HEK293 (cell line): ENCODE data around the gene UNC5CL.

Source experiments
- CTCF ChIA-PET: fragments of 350-600 bp; formaldehyde crosslinking; extraction: SDS; loops from one replicate; lab custom pipeline; 2021; ENCODE audit warnings: antibody characterized with exemption; lab: Yijun Ruan, JAX
- POLR2A ChIA-PET: fragments of 300-600 bp; formaldehyde crosslinking; extraction: SDS; loops from one replicate; lab custom pipeline; 2020; ENCODE audit warnings: antibody characterized with exemption, inconsistent platforms; lab: Yijun Ruan, JAX
- H3K27ac ChIP-seq: fragments of 200-500 bp; sonication (Bioruptor generic); 2 replicates; pipeline ENCODE4 v1.5.1; 2014; ENCODE audit warnings: low read depth, low read length, control low read depth, inconsistent platforms; ENCODE audit errors: extremely low read depth
- H3K36me3 ChIP-seq, 2 experiments: fragments of 200-500 bp in 1 of 2; sonication (Bioruptor generic) in 1 of 2; 1 replicate in 1 of 2; 2 replicates in 1 of 2; pipeline ENCODE4 v1.5.1; 2014 to 2017; ENCODE audit warnings: inconsistent platforms in 2 of 2, low read length in 2 of 2; ENCODE audit not compliant: control insufficient read depth in 2 of 2, insufficient read depth in 1 of 2
- H3K4me1 ChIP-seq: fragments of 200-500 bp; sonication (Bioruptor generic); 2 replicates; pipeline ENCODE4 v1.5.1; 2014; ENCODE audit warnings: mild to moderate bottlenecking, low read length, inconsistent platforms; ENCODE audit not compliant: control insufficient read depth, insufficient read depth
- H3K4me3 ChIP-seq: 2 replicates; pipeline ENCODE4 v1.5.1; 2011; ENCODE audit warnings: low read depth, mild to moderate bottlenecking, control low read depth, low read length, moderate library complexity
- H3K9me3 ChIP-seq: fragments of 200-500 bp; sonication (Bioruptor generic); 2 replicates; pipeline ENCODE4 v1.5.1; 2014; ENCODE audit warnings: low read depth, low read length, inconsistent platforms; ENCODE audit not compliant: control insufficient read depth, insufficient read depth
- HIC1 ChIP-seq: fragments of 450-650 bp; formaldehyde crosslinking; IDR thresholded peaks from 2 replicates; pipeline ENCODE4 v1.5.1; 2016; ENCODE audit warnings: missing biosample characterization, missing genetic modification characterization
- HOXD13 ChIP-seq: sonication (generic); formaldehyde crosslinking; IDR thresholded peaks from 2 replicates; pipeline ENCODE4 v1.8.0; 2022; ENCODE audit warnings: missing genetic modification reagents, borderline replicate concordance
- KLF8 ChIP-seq: fragments of 450-650 bp; formaldehyde crosslinking; IDR thresholded peaks from 2 replicates; pipeline ENCODE4 v1.5.1; 2016; ENCODE audit warnings: missing biosample characterization, missing genetic modification characterization
- KLF9 ChIP-seq: fragments of 450-650 bp; formaldehyde crosslinking; IDR thresholded peaks from 2 replicates; pipeline ENCODE4 v1.5.1; 2016; ENCODE audit warnings: missing biosample characterization, missing genetic modification characterization, low read depth
- MZF1 ChIP-seq: fragments of 450-650 bp; formaldehyde crosslinking; IDR thresholded peaks from 2 replicates; pipeline ENCODE4 v1.5.1; 2017; ENCODE audit warnings: missing biosample characterization, missing genetic modification characterization, borderline replicate concordance
- PRDM4 ChIP-seq: fragments of 450-650 bp; formaldehyde crosslinking; IDR thresholded peaks from 2 replicates; pipeline ENCODE4 v1.5.1; 2017; ENCODE audit warnings: missing biosample characterization, missing genetic modification characterization
- YY2 ChIP-seq: fragments of 450-650 bp; formaldehyde crosslinking; IDR thresholded peaks from 2 replicates; pipeline ENCODE4 v1.5.1; 2016; ENCODE audit warnings: missing biosample characterization, missing genetic modification characterization
- ZBTB10 ChIP-seq: fragments of 450-650 bp; formaldehyde crosslinking; IDR thresholded peaks from 2 replicates; pipeline ENCODE4 v1.5.1; 2016; ENCODE audit warnings: missing biosample characterization, missing genetic modification characterization
- ZBTB21 ChIP-seq: fragments of 450-650 bp; formaldehyde crosslinking; IDR thresholded peaks from 2 replicates; pipeline ENCODE4 v1.5.1; 2017; ENCODE audit warnings: missing biosample characterization, missing genetic modification characterization
- ZBTB26 ChIP-seq: fragments of 450-650 bp; formaldehyde crosslinking; optimal IDR thresholded peaks from 2 replicates; pipeline ENCODE3; 2016; ENCODE audit warnings: missing biosample characterization, mild to moderate bottlenecking, missing genetic modification characterization
- ZBTB44 ChIP-seq: fragments of 450-650 bp; IDR thresholded peaks from 2 replicates; pipeline ENCODE4 v1.5.1; 2018; ENCODE audit warnings: missing biosample characterization, mild to moderate bottlenecking, missing genetic modification characterization
- ZFP37 ChIP-seq: fragments of 450-650 bp; formaldehyde crosslinking; IDR thresholded peaks from 2 replicates; pipeline ENCODE4 v1.5.1; 2016; ENCODE audit warnings: missing biosample characterization, missing genetic modification characterization
- ZNF132 ChIP-seq: fragments of 450-650 bp; formaldehyde crosslinking; IDR thresholded peaks from 2 replicates; pipeline ENCODE4 v1.5.1; 2017; ENCODE audit warnings: missing biosample characterization, missing genetic modification characterization, borderline replicate concordance
- ZNF362 ChIP-seq: fragments of 450-650 bp; formaldehyde crosslinking; IDR thresholded peaks from 2 replicates; pipeline ENCODE4 v1.5.1; 2016; ENCODE audit warnings: missing biosample characterization, missing genetic modification characterization
- ZNF398 ChIP-seq: fragments of 450-650 bp; formaldehyde crosslinking; IDR thresholded peaks from 2 replicates; pipeline ENCODE4 v1.5.1; 2017; ENCODE audit warnings: missing biosample characterization, missing genetic modification characterization
- ZNF416 ChIP-seq: fragments of 450-650 bp; formaldehyde crosslinking; IDR thresholded peaks from 2 replicates; pipeline ENCODE4 v1.5.1; 2016; ENCODE audit warnings: missing biosample characterization, missing genetic modification characterization
- ZNF488 ChIP-seq: fragments of 450-650 bp; formaldehyde crosslinking; IDR thresholded peaks from 2 replicates; pipeline ENCODE4 v1.5.1; 2016; ENCODE audit warnings: missing biosample characterization, missing genetic modification characterization
- ZNF658 ChIP-seq: fragments of 450-650 bp; formaldehyde crosslinking; IDR thresholded peaks from 2 replicates; pipeline ENCODE4; 2016; ENCODE audit warnings: missing biosample characterization, missing genetic modification characterization
- ZNF707 ChIP-seq: fragments of 450-650 bp; formaldehyde crosslinking; IDR thresholded peaks from 2 replicates; pipeline ENCODE4 v1.5.1; 2016; ENCODE audit warnings: missing biosample characterization, missing genetic modification characterization
- ZNF777 ChIP-seq: fragments of 450-650 bp; formaldehyde crosslinking; IDR thresholded peaks from 2 replicates; pipeline ENCODE4 v1.5.1; 2017; ENCODE audit warnings: missing biosample characterization, missing genetic modification characterization, borderline replicate concordance
- ZNF785 ChIP-seq: fragments of 450-650 bp; formaldehyde crosslinking; IDR thresholded peaks from 2 replicates; pipeline ENCODE4 v1.5.1; 2016; ENCODE audit warnings: missing biosample characterization, missing genetic modification characterization

Gene UNC5CL

GRCh38 chr6:41049955-41050354 is 10.9 kb upstream of the UNC5CL start:
- CTCF ChIA-PET, result interaction anchor here (2.9 to 10.6 kb wide), 2 partner anchors 11 to 22 kb away, joined by 12 to 100 read pairs; partner anchors contain the start of genes TSPO2 and UNC5CL
- Histone ChIP-seq H3K36me3 (no peaks in the 10 kb centered on the region), H3K9me3 (no peaks in the 10 kb centered on the region), H3K4me1 (no peaks in the 10 kb centered on the region), H3K27ac (no peak overlapping the region), H3K4me3 (no peak overlapping the region)
- TF ChIP-seq ZNF777, result no peak
- TF ChIP-seq HOXD13, result no peak
- no peak for TF ChIP-seq ZNF488 (tag by site-specific recombination)
- no peak for TF ChIP-seq YY2
- POLR2A ChIA-PET, result no interaction called here

GRCh38 chr6:41049521-41049920 is 10.5 kb upstream of the UNC5CL start:
- no peak overlapping the region for H3K27ac ChIP-seq
- H3K9me3 ChIP-seq, result no peaks in the 10 kb centered on the region
- ChIA-PET POLR2A (no interaction called here), CTCF (interaction anchor here (1.5 to 10.6 kb wide), 3 partner anchors 10 to 22 kb away, joined by 3 to 100 read pairs (median 12); partner anchors contain the start of genes TSPO2 and UNC5CL)
- H3K4me3 ChIP-seq, result no peak overlapping the region
- TF ChIP-seq ZBTB21, result no peak
- no peak for TF ChIP-seq ZNF362 (tag by site-specific recombination)
- no peak for TF ChIP-seq PRDM4 (tag by site-specific recombination)
- TF ChIP-seq ZBTB10 (tag by site-specific recombination), result no peak
- no peak for TF ChIP-seq ZFP37 (tag by site-specific recombination)
- TF ChIP-seq ZNF785 (tag by site-specific recombination), result no peak
- TF ChIP-seq ZNF707 (tag by site-specific recombination), result no peak
- no peak for TF ChIP-seq MZF1 (tag by site-specific recombination)
- no peak for TF ChIP-seq ZNF658 (tag by site-specific recombination)
- no peak for TF ChIP-seq ZNF398 (tag by site-specific recombination)
- TF ChIP-seq ZBTB26, result no peak
- no peak for TF ChIP-seq ZNF416 (tag by site-specific recombination)
- TF ChIP-seq ZNF132 (tag by site-specific recombination), result no peak
- TF ChIP-seq ZBTB44 (tag by site-specific recombination), result no peak
- no peak for TF ChIP-seq KLF9
- no peak for TF ChIP-seq KLF8 (tag by site-specific recombination)
- no peak for TF ChIP-seq HIC1 (tag by site-specific recombination)
- no peaks in the 10 kb centered on the region for H3K4me1 ChIP-seq
- no peaks in the 10 kb centered on the region for H3K36me3 ChIP-seq
